Measurements from ENCODE around the gene EFL1. TPM values are rescaled to one million over a fixed set of nuclear protein-coding genes. Genes with fewer than 3 reads are reported as not detected.

EFL1 gene
- total RNA-seq, 2 experiments from 2014 or later, result 23.7 to 25.6 TPM

GRCh38 chr15:82143390-82144385 lies 118.8 kb downstream of the EFL1 start:
- no peaks in the 10 kb centered on the region for H3K9me3 Mint-ChIP-seq
- H3K4me1 Mint-ChIP-seq (ENCODE audit: low read depth), result peaks cover 7% of the 10 kb centered on the region
- no peaks in the 10 kb centered on the region for H3K27me3 Mint-ChIP-seq
- no peak overlapping the region for H3K4me3 Mint-ChIP-seq
- TF ChIP-seq CTCF (IDR thresholded peaks at IDR 0.05), result no peak
- POLR2A ChIA-PET, result no interaction called here
- intact Hi-C loops (cut with micrococcal nuclease), result no loop called here
- ATAC-seq (no peak), DNase-seq (no peak)
- CTCF ChIA-PET, result interaction anchor here (1.6 to 2.6 kb wide), 2 partner anchors 8 to 35 kb away, joined by 4 to 6 read pairs; no protein-coding TSS in a partner anchor
- no peak overlapping the region for H3K27ac Mint-ChIP-seq
- peaks cover under 1% of the 10 kb centered on the region for H3K36me3 Mint-ChIP-seq (ENCODE audit: low read depth)

- H3K36me3 Mint-ChIP-seq (ENCODE audit: low read depth), result peaks cover 11% of the 10 kb centered on the region
- H3K27ac Mint-ChIP-seq, result no peak overlapping the region
- no peak for TF ChIP-seq CTCF (IDR thresholded peaks at IDR 0.05)
- ChIA-PET CTCF (interaction anchor here (1.2 to 1.8 kb wide), 6 partner anchors 11 to 93 kb away, joined by 4 to 18 read pairs (median 6); no protein-coding TSS in a partner anchor), POLR2A (no interaction called here)
- ATAC-seq, result no peak
- peaks cover 7% of the 10 kb centered on the region for H3K4me1 Mint-ChIP-seq (ENCODE audit: low read depth)
- no peaks in the 10 kb centered on the region for H3K27me3 Mint-ChIP-seq
- no peaks in the 10 kb centered on the region for H3K9me3 Mint-ChIP-seq
- no peak overlapping the region for H3K4me3 Mint-ChIP-seq
- DNase-seq, result no peak
- intact Hi-C loops (cut with micrococcal nuclease), result no loop called here
Measured at GRCh38 chr15:82140886-82141285, 121.6 kb downstream of the EFL1 start.

GRCh38 chr15:82139823-82140268 lies 122.7 kb downstream of the EFL1 start:
- ATAC-seq (no peak), DNase-seq (no peak)
- TF ChIP-seq CTCF (IDR thresholded peaks at IDR 0.05), result peak; percentile 63
- Mint-ChIP-seq H3K4me1 (ENCODE audit: low read depth) (peaks cover 7% of the 10 kb centered on the region), H3K36me3 (ENCODE audit: low read depth) (peaks cover 16% of the 10 kb centered on the region), H3K27me3 (no peaks in the 10 kb centered on the region), H3K27ac (no peak overlapping the region), H3K4me3 (no peak overlapping the region), H3K9me3 (no peaks in the 10 kb centered on the region)
- ChIA-PET CTCF (interaction anchor here (0.7 to 1.8 kb wide), 11 partner anchors 9 to 92 kb away, joined by 3 to 18 read pairs (median 5); no protein-coding TSS in a partner anchor), POLR2A (no interaction called here)
- intact Hi-C loops (cut with micrococcal nuclease), result no loop called here

- DNase-seq (no peak), ATAC-seq (no peak)
- peaks cover 7% of the 10 kb centered on the region for H3K4me1 Mint-ChIP-seq (ENCODE audit: low read depth)
- no peaks in the 10 kb centered on the region for H3K27me3 Mint-ChIP-seq
- no peak overlapping the region for H3K27ac Mint-ChIP-seq
- no peaks in the 10 kb centered on the region for H3K9me3 Mint-ChIP-seq
- ChIA-PET POLR2A (no interaction called here), CTCF (interaction anchor here (0.7 to 1.4 kb wide), 2 partner anchors 29 to 657 kb away, joined by 3 read pairs; no protein-coding TSS in a partner anchor)
- no peak overlapping the region for H3K4me3 Mint-ChIP-seq
- H3K36me3 Mint-ChIP-seq (ENCODE audit: low read depth), result peaks cover 16% of the 10 kb centered on the region
- TF ChIP-seq CTCF (IDR thresholded peaks at IDR 0.05), result no peak
- intact Hi-C loops (cut with micrococcal nuclease), result no loop called here
Measured at GRCh38 chr15:82138306-82138705, 124.2 kb downstream of the EFL1 start.

GRCh38 chr15:82137261-82137660 lies 125.3 kb downstream of the EFL1 start:
- TF ChIP-seq CTCF (IDR thresholded peaks at IDR 0.05), result no peak
- no peaks in the 10 kb centered on the region for H3K9me3 Mint-ChIP-seq
- peaks cover 16% of the 10 kb centered on the region for H3K36me3 Mint-ChIP-seq (ENCODE audit: low read depth)
- H3K4me1 Mint-ChIP-seq (ENCODE audit: low read depth), result peaks cover 7% of the 10 kb centered on the region
- intact Hi-C loops (cut with micrococcal nuclease), result no loop called here
- DNase-seq (no peak), ATAC-seq (no peak)
- ChIA-PET POLR2A (interaction anchor here (0.7 kb wide), 1 partner anchor 39 kb away, joined by 3 read pairs; no protein-coding TSS in a partner anchor), CTCF (no interaction called here)
- no peak overlapping the region for H3K27ac Mint-ChIP-seq
- H3K4me3 Mint-ChIP-seq, result no peak overlapping the region
- H3K27me3 Mint-ChIP-seq, result no peaks in the 10 kb centered on the region
